ENCODE results near the gene ULK4. TPM values are rescaled to one million over a fixed set of nuclear protein-coding genes. Genes with fewer than 3 reads are reported as not detected.

Gene ULK4
- total RNA-seq, 1 experiment from 2014 or later, result 6.3 TPM

- ChIA-PET CTCF (no interaction called here), RAD21 (ENCODE audit: low non-redundant PET in 1 of 2, low total read pairs in 2 of 2, uncharacterized antibody in 2 of 2, unreplicated experiment in 2 of 2) (no interaction called here), POLR2A (no interaction called here)
- Histone ChIP-seq H3K9ac (ENCODE audit: low read length) (no peak overlapping the region), H3K79me2 (ENCODE audit: insufficient read depth, low read length) (no peaks in the 10 kb centered on the region), H3K9me3 (ENCODE audit: control insufficient read depth in 1 of 2, insufficient read depth in 1 of 2, low read depth in 1 of 2, low read length in 2 of 2) (no peaks in the 10 kb centered on the region), H3K36me3 (ENCODE audit: control insufficient read depth in 1 of 2, insufficient read depth in 2 of 2, low read length in 2 of 2) (no peaks in the 10 kb centered on the region), H3K27ac (ENCODE audit: low read depth, low read length) (no peak overlapping the region), H3K4me1 (ENCODE audit: control insufficient read depth in 1 of 2, insufficient read depth in 2 of 2, low read length in 2 of 2) (no peaks in the 10 kb centered on the region), H3K4me2 (ENCODE audit: low read length) (no peak overlapping the region), H2AFZ (ENCODE audit: low read depth, low read length, poor library complexity, severe bottlenecking) (no peak overlapping the region), H3K4me3 (replicated peaks in 1 of 2; ENCODE audit: low read depth in 1 of 2, low read length in 2 of 2) (no peak overlapping the region), H3K9me2 (ENCODE audit: insufficient read depth) (no peaks in the 10 kb centered on the region), H3K27me3 (ENCODE audit: insufficient read depth, low read length) (no peaks in the 10 kb centered on the region), H4K20me1 (ENCODE audit: insufficient read depth) (no peaks in the 10 kb centered on the region)
- BruUV-seq (replicated peaks), result no TSS peak
- ATAC-seq (no peak), DNase-seq (ENCODE audit: low read depth, low spot score) (no peak)
- intact Hi-C loops (cut with micrococcal nuclease), result no loop called here
- TF ChIP-seq RAD21 (IDR thresholded peaks at IDR 0.05; ENCODE audit: low read depth), result no peak
- TF ChIP-seq ATF3 (IDR thresholded peaks at IDR 0.05), result no peak
- no peak for TF ChIP-seq ZBTB33 (IDR thresholded peaks at IDR 0.05; ENCODE audit: extremely low read depth, insufficient replicate concordance, low read length)
- no peak for TF ChIP-seq TCF7L2 (IDR thresholded peaks at IDR 0.05; ENCODE audit: borderline replicate concordance, extremely low read depth, insufficient read depth, insufficient read length)
- TF ChIP-seq, protein P1, sequence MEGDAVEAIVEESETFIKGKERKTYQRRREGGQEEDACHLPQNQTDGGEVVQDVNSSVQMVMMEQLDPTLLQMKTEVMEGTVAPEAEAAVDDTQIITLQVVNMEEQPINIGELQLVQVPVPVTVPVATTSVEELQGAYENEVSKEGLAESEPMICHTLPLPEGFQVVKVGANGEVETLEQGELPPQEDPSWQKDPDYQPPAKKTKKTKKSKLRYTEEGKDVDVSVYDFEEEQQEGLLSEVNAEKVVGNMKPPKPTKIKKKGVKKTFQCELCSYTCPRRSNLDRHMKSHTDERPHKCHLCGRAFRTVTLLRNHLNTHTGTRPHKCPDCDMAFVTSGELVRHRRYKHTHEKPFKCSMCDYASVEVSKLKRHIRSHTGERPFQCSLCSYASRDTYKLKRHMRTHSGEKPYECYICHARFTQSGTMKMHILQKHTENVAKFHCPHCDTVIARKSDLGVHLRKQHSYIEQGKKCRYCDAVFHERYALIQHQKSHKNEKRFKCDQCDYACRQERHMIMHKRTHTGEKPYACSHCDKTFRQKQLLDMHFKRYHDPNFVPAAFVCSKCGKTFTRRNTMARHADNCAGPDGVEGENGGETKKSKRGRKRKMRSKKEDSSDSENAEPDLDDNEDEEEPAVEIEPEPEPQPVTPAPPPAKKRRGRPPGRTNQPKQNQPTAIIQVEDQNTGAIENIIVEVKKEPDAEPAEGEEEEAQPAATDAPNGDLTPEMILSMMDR (IDR thresholded peaks at IDR 0.05 in 2 of 3, conservative IDR thresholded peaks at IDR 0.05 in 1 of 3; ENCODE audit: borderline replicate concordance in 1 of 3, insufficient read depth in 1 of 3, low read depth in 2 of 3, low read length in 2 of 3), result no peak
- TF ChIP-seq EGR1 (IDR thresholded peaks at IDR 0.05; ENCODE audit: low read depth), result no peak
- no peak for TF ChIP-seq CEBPB (IDR thresholded peaks at IDR 0.05; ENCODE audit: low read depth)
Observed at GRCh38 chr3:41601404-41601987, 360.4 kb downstream of the ULK4 start.
